Measurements from ENCODE around the gene APIP.

Gene APIP

GRCh38 chr11:34857463-34857862 is 58.7 kb downstream of the APIP start:
- H3K4me3 ChIP-seq (ENCODE audit: low read depth, low read length), result no peak overlapping the region
- no peak for TF ChIP-seq ZNF239 (tag by site-specific recombination; IDR thresholded peaks at IDR 0.05)
- TF ChIP-seq PRDM1 (tag by site-specific recombination; IDR thresholded peaks at IDR 0.05), result no peak
- TF ChIP-seq ZNF510 (tag by site-specific recombination; IDR thresholded peaks at IDR 0.05; ENCODE audit: insufficient replicate concordance), result no peak
- no peak for TF ChIP-seq ZNF335 (tag by site-specific recombination; conservative IDR thresholded peaks at IDR 0.05)
- TF ChIP-seq ZNF548 (tag by site-specific recombination; IDR thresholded peaks at IDR 0.05), result no peak
- no peak for TF ChIP-seq ZNF580 (tag by site-specific recombination; IDR thresholded peaks at IDR 0.05)
- TF ChIP-seq ZNF544 (tag by site-specific recombination; IDR thresholded peaks at IDR 0.05), result no peak
- no peak for TF ChIP-seq ZNF391 (tag by site-specific recombination; IDR thresholded peaks at IDR 0.05; ENCODE audit: borderline replicate concordance, low read depth)
- TF ChIP-seq ZNF624 (tag by site-specific recombination; IDR thresholded peaks at IDR 0.05), result no peak
- no peak for TF ChIP-seq ZNF76 (tag by site-specific recombination; IDR thresholded peaks at IDR 0.05; ENCODE audit: borderline replicate concordance, low read depth)
- TF ChIP-seq ZBTB11 (tag by site-specific recombination; conservative IDR thresholded peaks at IDR 0.05; ENCODE audit: low read depth), result no peak
- no peak for TF ChIP-seq ZNF664 (tag by site-specific recombination; IDR thresholded peaks at IDR 0.05)
- TF ChIP-seq BCL11A (tag by site-specific recombination; IDR thresholded peaks at IDR 0.05; ENCODE audit: low read depth), result no peak
- no peak for TF ChIP-seq ZNF169 (tag by site-specific recombination; IDR thresholded peaks at IDR 0.05)
- no peak for TF ChIP-seq REPIN1 (tag by site-specific recombination; IDR thresholded peaks at IDR 0.05; ENCODE audit: low read depth)
- TF ChIP-seq ZNF18 (tag by site-specific recombination; IDR thresholded peaks at IDR 0.05), result no peak
- TF ChIP-seq ZNF37A (tag by site-specific recombination; IDR thresholded peaks at IDR 0.05), result no peak
- TF ChIP-seq GLIS1 (tag by site-specific recombination; IDR thresholded peaks at IDR 0.05), result no peak
- TF ChIP-seq, protein P1, sequence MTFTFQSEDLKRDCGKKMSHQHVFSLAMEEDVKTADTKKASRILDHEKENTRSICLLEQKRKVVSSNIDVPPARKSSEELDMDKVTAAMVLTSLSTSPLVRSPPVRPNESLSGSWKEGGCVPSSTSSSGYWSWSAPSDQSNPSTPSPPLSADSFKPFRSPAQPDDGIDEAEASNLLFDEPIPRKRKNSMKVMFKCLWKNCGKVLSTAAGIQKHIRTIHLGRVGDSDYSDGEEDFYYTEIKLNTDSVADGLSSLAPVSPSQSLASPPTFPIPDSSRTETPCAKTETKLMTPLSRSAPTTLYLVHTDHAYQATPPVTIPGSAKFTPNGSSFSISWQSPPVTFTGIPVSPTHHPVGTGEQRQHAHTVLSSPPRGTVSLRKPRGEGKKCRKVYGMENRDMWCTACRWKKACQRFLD (tag by site-specific recombination; IDR thresholded peaks at IDR 0.05), result no peak
- H3K9me3 ChIP-seq (ENCODE audit: control insufficient read depth, insufficient read depth, low read depth, low read length), result no peaks in the 10 kb centered on the region
- no peak overlapping the region for H3K27ac ChIP-seq (ENCODE audit: extremely low read depth, low read depth, low read length)
- POLR2A ChIA-PET, result no interaction called here
- CTCF ChIA-PET, result no interaction called here
- no peaks in the 10 kb centered on the region for H3K4me1 ChIP-seq (ENCODE audit: control insufficient read depth, insufficient read depth, low read length)
- H3K36me3 ChIP-seq (ENCODE audit: control insufficient read depth in 2 of 2, insufficient read depth in 1 of 2, low read length in 2 of 2), result no peaks in the 10 kb centered on the region

- Histone ChIP-seq H3K9me3 (ENCODE audit: control insufficient read depth, insufficient read depth, low read depth, low read length) (no peaks in the 10 kb centered on the region), H3K27ac (ENCODE audit: extremely low read depth, low read depth, low read length) (no peak overlapping the region), H3K4me3 (ENCODE audit: low read depth, low read length) (no peak overlapping the region), H3K36me3 (ENCODE audit: control insufficient read depth in 2 of 2, insufficient read depth in 1 of 2, low read length in 2 of 2) (no peaks in the 10 kb centered on the region), H3K4me1 (ENCODE audit: control insufficient read depth, insufficient read depth, low read length) (no peaks in the 10 kb centered on the region)
- CTCF ChIA-PET, result interaction anchor here (0.7 kb wide), 1 partner anchor 547 kb away, joined by 4 read pairs; no protein-coding TSS in a partner anchor
- POLR2A ChIA-PET, result no interaction called here
- TF ChIP-seq INSM2 (tag by site-specific recombination; IDR thresholded peaks at IDR 0.05) (no peak), ZXDB (tag by site-specific recombination; IDR thresholded peaks at IDR 0.05) (no peak), ZNF48 (tag by site-specific recombination; IDR thresholded peaks at IDR 0.05) (no peak), ZNF184 (tag by site-specific recombination; IDR thresholded peaks at IDR 0.05) (no peak), ZFP3 (tag by site-specific recombination; IDR thresholded peaks at IDR 0.05; ENCODE audit: low read depth) (no peak), ZNF488 (tag by site-specific recombination; IDR thresholded peaks at IDR 0.05) (no peak)
These were observed 59.9 kb downstream of the APIP start for GRCh38 chr11:34856251-34856650.
